Smooth muscle cell (in vitro differentiated cells): Measurements from ENCODE around the gene PLB1. TPM values are rescaled to one million over a fixed set of nuclear protein-coding genes. Genes with fewer than 3 reads are reported as not detected.
A peak's percentile ranks its signal among the peaks of the same experiment; 100 is the strongest.

ENCODE experiments used
- DNase-seq: peaks from one replicate; lab custom pipeline; 2025; ENCODE audit not compliant: unreplicated experiment; lab: John Stamatoyannopoulos, UW
- H2AFZ ChIP-seq: fragments of 200-600 bp; sonication (generic); 2 replicates; pipeline ENCODE4 v1.6.0; 2016; ENCODE audit warnings: antibody characterized with exemption, low read depth, mild to moderate bottlenecking
- H3F3A ChIP-seq: fragments of 200-600 bp; sonication (generic); 2 replicates; pipeline ENCODE4 v1.6.0; 2017; ENCODE audit warnings: antibody characterized with exemption, low read depth
- H3K27ac ChIP-seq: fragments of 200-600 bp; sonication (generic); 2 replicates; pipeline ENCODE4 v1.5.1; 2016; ENCODE audit warnings: low read depth, mild to moderate bottlenecking
- H3K27me3 ChIP-seq: fragments of 200-600 bp; sonication (generic); 2 replicates; pipeline ENCODE4 v1.6.1; 2016; ENCODE audit warnings: low read depth, mild to moderate bottlenecking
- H3K36me3 ChIP-seq: fragments of 200-600 bp; sonication (generic); 2 replicates; pipeline ENCODE4 v1.5.1; 2016; ENCODE audit warnings: low read depth
- H3K4me1 ChIP-seq: fragments of 200-600 bp; sonication (generic); 2 replicates; pipeline ENCODE4 v1.5.1; 2016; ENCODE audit warnings: low read depth
- H3K4me2 ChIP-seq: fragments of 200-600 bp; sonication (generic); 2 replicates; pipeline ENCODE4 v1.6.0; 2016; ENCODE audit warnings: mild to moderate bottlenecking
- H3K4me3 ChIP-seq: fragments of 200-600 bp; sonication (generic); 2 replicates; pipeline ENCODE4 v1.5.1; 2016; ENCODE audit warnings: mild to moderate bottlenecking
- H3K79me2 ChIP-seq: fragments of 200-600 bp; sonication (generic); 2 replicates; pipeline ENCODE4 v1.6.0; 2016; ENCODE audit warnings: low read depth, mild to moderate bottlenecking
- H3K9ac ChIP-seq: fragments of 200-600 bp; sonication (generic); 2 replicates; pipeline ENCODE4 v1.6.0; 2016; ENCODE audit warnings: low read depth
- H3K9me3 ChIP-seq: fragments of 200-600 bp; sonication (generic); replicated peaks from 2 replicates; pipeline ENCODE4 v1.5.1; 2016; ENCODE audit warnings: low read depth
- H4K20me1 ChIP-seq: fragments of 200-600 bp; sonication (generic); 2 replicates; pipeline ENCODE4 v1.6.0; 2016; ENCODE audit warnings: low read depth
- CTCF ChIP-seq: fragments of 200-600 bp; sonication (generic); IDR thresholded peaks from 2 replicates; pipeline ENCODE4 v1.5.1; 2017; ENCODE audit warnings: borderline replicate concordance, mild to moderate bottlenecking, antibody characterized with exemption; ENCODE audit not compliant: insufficient read depth, poor library complexity, severe bottlenecking
- WGBS: methylation state at CpG from one replicate; pipeline ENCODE4 v1.1.7; 2016; ENCODE audit warnings: low lambda C conversion rate; 5-methylcytosine and 5-hydroxymethylcytosine counted together
- polyA plus RNA-seq: library from polyadenylated mRNA; unstranded; fragments of >200 nt; fragmentation: Nextera tagmentation; extraction: Ambion mirVana; gene quantifications from 2 replicates; pipeline ENCODE4 v1.2.1, GENCODE V29; 2016
- total RNA-seq: library from RNA; depleted of rRNA; stranded (reverse); fragments of >200 nt; gene quantifications from 2 replicates; pipeline ENCODE4 v1.2.3, GENCODE V29; 2014

PLB1 gene
- total and polyA plus RNA-seq, 2 experiments from 2014 or later, result 0.75 to 8.7 TPM

- 92% methylated on average over 12 of the region's 12 CpGs for WGBS
- Histone ChIP-seq H3K4me3 (no peak overlapping the region), H3K79me2 (no peaks in the 10 kb centered on the region), H3K27me3 (no peaks in the 10 kb centered on the region), H3K9me3 (no peaks in the 10 kb centered on the region), H3K36me3 (no peaks in the 10 kb centered on the region), H3K4me2 (peak overlapping the region; percentile 68), H2AFZ (no peak overlapping the region), H3K4me1 (peaks cover 34% of the 10 kb centered on the region), H3K9ac (no peak overlapping the region), H3F3A (peaks cover 18% of the 10 kb centered on the region), H4K20me1 (no peaks in the 10 kb centered on the region), H3K27ac (peak overlapping the region; percentile 76)
- no peak for DNase-seq
- TF ChIP-seq CTCF, result no peak
Measured at GRCh38 chr2:28623582-28624405, 127.9 kb downstream of the PLB1 start.

GRCh38 chr2:28624436-28624792 is 128.6 kb downstream of the PLB1 start:
- no peaks in the 10 kb centered on the region for H3K36me3 ChIP-seq
- no peak overlapping the region for H3K4me3 ChIP-seq
- H3K4me2 ChIP-seq, result peak overlapping the region; percentile 68
- H3K79me2 ChIP-seq, result no peaks in the 10 kb centered on the region
- no peaks in the 10 kb centered on the region for H3K9me3 ChIP-seq
- DNase-seq, result no peak
- TF ChIP-seq CTCF, result no peak
- WGBS, result 10% methylated on average over 2 of the region's 2 CpGs
- H3K27ac ChIP-seq, result peak overlapping the region; percentile 76
- peaks cover 18% of the 10 kb centered on the region for H3F3A ChIP-seq
- H2AFZ ChIP-seq, result no peak overlapping the region
- H4K20me1 ChIP-seq, result no peaks in the 10 kb centered on the region
- H3K9ac ChIP-seq, result peak overlapping the region; percentile 58
- no peaks in the 10 kb centered on the region for H3K27me3 ChIP-seq
- H3K4me1 ChIP-seq, result peaks cover 31% of the 10 kb centered on the region

GRCh38 chr2:28624793-28625701 is 129.2 kb downstream of the PLB1 start:
- Histone ChIP-seq H3K4me1 (peaks cover 30% of the 10 kb centered on the region), H3K36me3 (no peaks in the 10 kb centered on the region), H3K4me3 (no peak overlapping the region), H2AFZ (peak overlapping the region; percentile 8), H3F3A (peaks cover 18% of the 10 kb centered on the region), H3K9ac (peak overlapping the region; percentile 58), H3K4me2 (peak overlapping the region; percentile 68), H3K9me3 (no peaks in the 10 kb centered on the region), H4K20me1 (no peaks in the 10 kb centered on the region), H3K27me3 (no peaks in the 10 kb centered on the region), H3K79me2 (no peaks in the 10 kb centered on the region), H3K27ac (peak overlapping the region; percentile 76)
- DNase-seq, result no peak
- TF ChIP-seq CTCF, result no peak
- WGBS, result 54% methylated on average over 19 of the region's 19 CpGs
